GM18858 (cell line): Measurements from ENCODE around the gene ANKRD40.
"Not testable (repeated sequence)": the region's sequence is repeated elsewhere in the genome, so short reads cannot be mapped to it uniquely, and the experiment has no call there.

Experiments used
- ATAC-seq: cut with Tn5 transposase; IDR thresholded peaks from one replicate; pipeline ENCODE4 v1.9.1; 2021; ENCODE audit not compliant: unreplicated experiment

The ANKRD40 gene

GRCh38 chr17:50712641-50713040 lies 4.9 kb upstream of the ANKRD40 start:
- no peak for ATAC-seq

GRCh38 chr17:50710650-50711049 lies 2.9 kb upstream of the ANKRD40 start:
- ATAC-seq: no peak

GRCh38 chr17:50710025-50710424 lies 2.3 kb upstream of the ANKRD40 start:
- no peak for ATAC-seq

GRCh38 chr17:50709053-50709452 lies 1.3 kb upstream of the ANKRD40 start:
- ATAC-seq: not testable (repeated sequence)

GRCh38 chr17:50708050-50709000 lies 611 bp upstream of the ANKRD40 start:
- ATAC-seq: no peak

- no peak for ATAC-seq
Observed at GRCh38 chr17:50703162-50703561, 4.6 kb downstream of the ANKRD40 start.

GRCh38 chr17:50699410-50699809 lies 8.3 kb downstream of the ANKRD40 start:
- no peak for ATAC-seq

- no peak for ATAC-seq
Observed at GRCh38 chr17:50697663-50698272, 9.9 kb downstream of the ANKRD40 start.

GRCh38 chr17:50697062-50697461 lies 10.7 kb downstream of the ANKRD40 start:
- no peak for ATAC-seq

- no peak for ATAC-seq
Observed at GRCh38 chr17:50696365-50696879, 11.3 kb downstream of the ANKRD40 start.

GRCh38 chr17:50693036-50693682 lies 14.6 kb downstream of the ANKRD40 start:
- no peak for ATAC-seq

GRCh38 chr17:50692448-50693035 lies 15.2 kb downstream of the ANKRD40 start:
- ATAC-seq: no peak

- ATAC-seq: no peak
Observed at GRCh38 chr17:50691550-50692447, 15.9 kb downstream of the ANKRD40 start.

GRCh38 chr17:50690887-50691549 lies 16.7 kb downstream of the ANKRD40 start:
- ATAC-seq: no peak

GRCh38 chr17:50689956-50690886 lies 17.5 kb downstream of the ANKRD40 start:
- ATAC-seq: no peak

GRCh38 chr17:50689251-50689650 lies 18.5 kb downstream of the ANKRD40 start:
- no peak for ATAC-seq

GRCh38 chr17:50688245-50688644 lies 19.5 kb downstream of the ANKRD40 start:
- ATAC-seq: no peak

GRCh38 chr17:50687200-50688066 lies 20.3 kb downstream of the ANKRD40 start:
- no peak for ATAC-seq
